H9 (cell line): ENCODE measurements around the gene AKNA. TPM values are rescaled to one million over a fixed set of nuclear protein-coding genes. Genes with fewer than 3 reads are reported as not detected.
A peak's percentile ranks its signal among the peaks of the same experiment; 100 is the strongest.

Source experiments
- DNase-seq: peaks from one replicate; pipeline ENCODE4 v3.0.0-alpha.2; 2017
- H2AFZ ChIP-seq: one replicate; pipeline ENCODE4 v1.6.1; 2013; ENCODE audit warnings: mild to moderate bottlenecking, low read length, control low read depth, moderate library complexity
- H2AK5ac ChIP-seq: 2 replicates; pipeline ENCODE4 v1.6.1; 2013; ENCODE audit warnings: low read length, control low read depth, mixed read lengths; ENCODE audit not compliant: insufficient read length
- H2BK120ac ChIP-seq: one replicate; pipeline ENCODE4 v1.6.1; 2013; ENCODE audit warnings: low read depth, mild to moderate bottlenecking, low read length, control low read depth, inconsistent platforms; ENCODE audit not compliant: poor library complexity, severe bottlenecking
- H2BK12ac ChIP-seq: 2 replicates; pipeline ENCODE4 v1.6.1; 2013; ENCODE audit warnings: low read length, control low read depth, mixed read lengths, low read depth; ENCODE audit not compliant: insufficient read length
- H2BK15ac ChIP-seq: 2 replicates; pipeline ENCODE4 v1.6.1; 2013; ENCODE audit warnings: low read depth, low read length, control low read depth
- H2BK20ac ChIP-seq: one replicate; pipeline ENCODE4 v1.6.1; 2013; ENCODE audit warnings: low read depth, mild to moderate bottlenecking, low read length, control low read depth, inconsistent platforms; ENCODE audit not compliant: poor library complexity, severe bottlenecking
- H2BK5ac ChIP-seq: 2 replicates; pipeline ENCODE4 v1.6.1; 2013; ENCODE audit warnings: low read length, control low read depth, mixed read lengths; ENCODE audit not compliant: insufficient read length
- H3K14ac ChIP-seq: 2 replicates; pipeline ENCODE4 v1.6.1; 2013; ENCODE audit warnings: low read length, control low read depth; ENCODE audit not compliant: insufficient read depth
- H3K18ac ChIP-seq: 2 replicates; pipeline ENCODE4 v1.6.1; 2013; ENCODE audit warnings: low read depth, mild to moderate bottlenecking, mixed read lengths, low read length, control low read depth; ENCODE audit not compliant: insufficient read length
- H3K23ac ChIP-seq: 2 replicates; pipeline ENCODE4 v1.6.1; 2013; ENCODE audit warnings: low read length, control low read depth, mixed read lengths, low read depth; ENCODE audit not compliant: insufficient read length
- H3K23me2 ChIP-seq: 2 replicates; pipeline ENCODE4 v1.6.1; 2013; ENCODE audit warnings: low read depth, mild to moderate bottlenecking, mixed read lengths, low read length, control low read depth; ENCODE audit not compliant: insufficient read length, poor library complexity, severe bottlenecking
- H3K27ac ChIP-seq: 2 replicates; pipeline ENCODE4 v1.5.1; 2013; ENCODE audit warnings: low read length, control low read depth, mixed read lengths, low read depth; ENCODE audit not compliant: insufficient read length
- H3K27me3 ChIP-seq: 2 replicates; pipeline ENCODE4 v1.6.1; 2013; ENCODE audit warnings: low read length, control low read depth, inconsistent platforms; ENCODE audit not compliant: insufficient read depth
- H3K4ac ChIP-seq: 2 replicates; pipeline ENCODE4 v1.6.1; 2013; ENCODE audit warnings: low read depth, mild to moderate bottlenecking, control low read depth, inconsistent platforms, low read length, moderate library complexity
- H3K4me1 ChIP-seq: 2 replicates; pipeline ENCODE4 v1.6.1; 2013; ENCODE audit warnings: low read length, control low read depth, inconsistent platforms; ENCODE audit not compliant: insufficient read depth
- H3K4me2 ChIP-seq: 2 replicates; pipeline ENCODE4 v1.6.1; 2013; ENCODE audit warnings: low read length, control low read depth, mixed read lengths; ENCODE audit not compliant: insufficient read length, insufficient read depth
- H3K56ac ChIP-seq: 2 replicates; pipeline ENCODE4 v1.6.1; 2013; ENCODE audit warnings: low read depth, mild to moderate bottlenecking, mixed read lengths, low read length, control low read depth; ENCODE audit not compliant: insufficient read length
- H3K79me1 ChIP-seq: 2 replicates; pipeline ENCODE4 v1.6.1; 2013; ENCODE audit warnings: low read depth, mild to moderate bottlenecking, moderate library complexity, low read length, control low read depth, inconsistent platforms; ENCODE audit not compliant: insufficient read depth, poor library complexity, severe bottlenecking
- H3K79me2 ChIP-seq: 2 replicates; pipeline ENCODE4 v1.6.1; 2013; ENCODE audit warnings: low read length, control low read depth, inconsistent platforms; ENCODE audit not compliant: insufficient read depth
- H3K9ac ChIP-seq: 2 replicates; pipeline ENCODE4 v1.6.1; 2013; ENCODE audit warnings: low read length, control low read depth, mixed read lengths; ENCODE audit not compliant: insufficient read length; ENCODE audit errors: extremely low read depth
- H3K9me3 ChIP-seq: one replicate; pipeline ENCODE4 v1.6.1; 2013; ENCODE audit warnings: low read depth, low read length, inconsistent platforms; ENCODE audit not compliant: control insufficient read depth
- H3T11ph ChIP-seq: one replicate; pipeline ENCODE4 v1.6.1; 2013; ENCODE audit warnings: mild to moderate bottlenecking, low read length, control low read depth, inconsistent platforms
- H4K20me1 ChIP-seq: one replicate; pipeline ENCODE4 v1.6.1; 2013; ENCODE audit not compliant: control insufficient read depth, insufficient read length, insufficient read depth
- H4K5ac ChIP-seq: 2 replicates; pipeline ENCODE4 v1.6.1; 2013; ENCODE audit warnings: low read depth, mild to moderate bottlenecking, mixed read lengths, low read length, control low read depth; ENCODE audit not compliant: insufficient read length
- H4K8ac ChIP-seq: replicated peaks from 2 replicates; pipeline ENCODE4 v1.6.1; 2013; ENCODE audit warnings: low read length, control low read depth, mixed read lengths, low read depth; ENCODE audit not compliant: insufficient read length
- H4K91ac ChIP-seq: 2 replicates; pipeline ENCODE4 v1.6.1; 2013; ENCODE audit warnings: low read depth, mild to moderate bottlenecking, moderate library complexity, mixed read lengths, low read length, control low read depth; ENCODE audit not compliant: insufficient read length
- H3K27ac Mint-ChIP-seq, 3 experiments: 2 replicates in 2 of 3; 3 replicates in 1 of 3; pipeline ENCODE4 v1.8.0; 2020 to 2021; ENCODE audit warnings: mixed read lengths in 3 of 3, mild to moderate bottlenecking in 1 of 3, moderate library complexity in 1 of 3
- H3K27me3 Mint-ChIP-seq: 2 replicates; pipeline ENCODE4 v1.8.0; 2021; ENCODE audit warnings: low read depth, mild to moderate bottlenecking, moderate library complexity, mixed read lengths
- H3K36me3 Mint-ChIP-seq, 3 experiments: 2 replicates in 2 of 3; 3 replicates in 1 of 3; pipeline ENCODE4 v1.8.0; 2020 to 2021; ENCODE audit warnings: low read depth in 3 of 3, mixed read lengths in 3 of 3; ENCODE audit not compliant: insufficient read depth in 1 of 3
- H3K4me1 Mint-ChIP-seq, 2 experiments: 2 replicates each; pipeline ENCODE4 v1.8.0; 2020; ENCODE audit warnings: mixed read lengths in 2 of 2
- H3K4me3 Mint-ChIP-seq, 2 experiments: 2 replicates in 1 of 2; 3 replicates in 1 of 2; pipeline ENCODE4 v1.8.0; 2020 to 2021; ENCODE audit warnings: mild to moderate bottlenecking in 2 of 2, mixed read lengths in 2 of 2, moderate library complexity in 1 of 2
- H3K9me3 Mint-ChIP-seq, 2 experiments: 2 replicates in 1 of 2; 3 replicates in 1 of 2; pipeline ENCODE4 v1.8.0; 2020; ENCODE audit warnings: mild to moderate bottlenecking in 2 of 2, mixed read lengths in 2 of 2, moderate library complexity in 1 of 2
- CTCF ChIP-seq: fragments of 200-600 bp; sonication (generic); conservative IDR thresholded peaks from 3 replicates; pipeline ENCODE4 v1.8.0; 2021; ENCODE audit warnings: antibody characterized with exemption, mild to moderate bottlenecking
- WGBS: extraction: QIAGEN DNeasy Blood & Tissue Kit; methylation state at CpG from one replicate; pipeline ENCODE4 v1.1.7; 2013; ENCODE audit warnings: missing lambda C conversion rate, low lambda C conversion rate, mixed read lengths; ENCODE audit not compliant: insufficient read length; ENCODE audit errors: extremely low coverage; 5-methylcytosine and 5-hydroxymethylcytosine counted together
- total RNA-seq: library from RNA; stranded (reverse); gene quantifications from 2 replicates; pipeline ENCODE4 v1.2.1, GENCODE V29; 2021

AKNA gene
- total RNA-seq, 1 experiment from 2014 or later: 19.7 TPM

- no peak overlapping the region for H3K27ac ChIP-seq
- Mint-ChIP-seq H3K4me1 (peaks cover 19 to 26% of the 10 kb centered on the region in 2 experiments), H3K27me3 (peaks cover 3% of the 10 kb centered on the region; the same call in 1 of the 2 replicates), H3K9me3 (no peaks in the 10 kb centered on the region; a peak in 1 of 5 replicates), H3K4me3 (no peak overlapping the region), H3K36me3 (no peaks in the 10 kb centered on the region), H3K27ac (peak overlapping the region in 1 of 3 experiments; percentile 50; a peak in 1 of 7 replicates)
- H3K4ac ChIP-seq: no peak overlapping the region
- no peak overlapping the region for H4K8ac ChIP-seq
- H4K91ac ChIP-seq: no peak overlapping the region
- no peak overlapping the region for H2BK120ac ChIP-seq
- H2BK15ac ChIP-seq: no peak overlapping the region
- no peaks in the 10 kb centered on the region for H4K20me1 ChIP-seq
- no peak overlapping the region for H2AFZ ChIP-seq
- H3T11ph ChIP-seq: no peak overlapping the region
- H3K4me1 ChIP-seq: no peaks in the 10 kb centered on the region
- no peak for TF ChIP-seq CTCF
- no peak overlapping the region for H3K56ac ChIP-seq
- no peak overlapping the region for H2BK20ac ChIP-seq
- H3K23me2 ChIP-seq: no peaks in the 10 kb centered on the region
- no peak overlapping the region for H2AK5ac ChIP-seq
- no peaks in the 10 kb centered on the region for H3K9me3 ChIP-seq
- H4K5ac ChIP-seq: no peak overlapping the region
- DNase-seq: no peak
- H3K9ac ChIP-seq: no peak overlapping the region
- H3K27me3 ChIP-seq: no peaks in the 10 kb centered on the region
- no peak overlapping the region for H2BK5ac ChIP-seq
- no CpG with 5 or more reads among the region's 7 CpGs for WGBS
- no peaks in the 10 kb centered on the region for H3K79me1 ChIP-seq
- no peak overlapping the region for H3K23ac ChIP-seq
- H3K14ac ChIP-seq: no peak overlapping the region; the same call in 1 of the 2 replicates
- H3K4me2 ChIP-seq: no peak overlapping the region
- H3K79me2 ChIP-seq: no peaks in the 10 kb centered on the region
- H3K18ac ChIP-seq: no peak overlapping the region
- no peak overlapping the region for H2BK12ac ChIP-seq
Measured at GRCh38 chr9:114401344-114401743, 13.6 kb upstream of the AKNA start.
